Raji (cell line): ENCODE results near the gene TMEM63B.

Source experiments
- POLR2A ChIP-seq: IDR thresholded peaks from 2 replicates; pipeline ENCODE4 v1.6.1; 2011; ENCODE audit warnings: low read depth, low read length, control low read depth; ENCODE audit not compliant: insufficient read depth

Gene TMEM63B

DNA sequence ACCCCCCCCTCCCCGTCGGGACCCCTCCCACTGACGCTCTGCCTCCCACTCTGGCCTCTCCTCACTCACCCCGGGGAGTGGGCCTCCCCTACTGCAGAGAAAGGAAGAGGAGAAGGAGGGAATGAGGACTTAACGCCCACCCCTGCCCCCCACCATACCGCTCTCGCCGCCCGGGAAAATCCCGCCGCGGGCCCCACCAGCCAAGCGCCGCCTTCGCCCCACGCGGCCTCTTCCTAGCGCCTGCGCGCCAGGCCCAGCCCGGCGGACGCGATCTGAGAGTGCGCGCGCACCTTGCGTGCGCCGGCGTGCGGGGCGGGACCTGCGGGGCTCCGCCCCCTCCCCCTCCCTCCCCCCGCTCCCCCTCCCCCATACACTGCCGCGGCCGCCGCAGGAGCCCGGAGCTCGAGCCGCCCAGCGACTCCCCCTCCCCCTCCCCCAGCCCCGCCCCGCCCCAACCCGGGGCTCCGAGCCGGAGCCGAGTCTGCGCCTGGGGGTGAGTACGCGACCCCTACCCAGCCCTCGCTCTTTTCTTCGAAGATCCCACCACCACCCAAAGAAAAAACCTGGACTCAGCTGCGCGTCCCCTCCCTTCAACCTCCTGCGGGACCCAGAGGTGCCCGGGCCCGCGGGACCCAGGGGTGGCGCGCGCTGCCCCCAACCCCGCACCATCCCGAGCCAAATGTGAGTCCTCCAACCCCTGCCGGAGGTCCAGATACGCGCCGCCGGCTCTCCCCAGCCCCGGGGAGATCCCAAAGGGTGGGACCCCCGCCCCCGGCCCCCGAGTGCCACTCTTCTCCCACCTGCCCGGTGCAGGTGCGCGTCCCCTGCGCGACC is at the start of gene TMEM63B, which contains the start of gene MRPL14:
Gene TMEM63B (plus strand): TSS at position 369 of the 834 bp plus-strand sequence. CDS start 7,031 bp downstream, outside the sequence.
Gene MRPL14 (minus strand): TSS at position 267 of the 834 bp plus-strand sequence. CDS start 10,841 bp downstream, outside the sequence.
- peak; percentile 89 for TF ChIP-seq POLR2A

DNA sequence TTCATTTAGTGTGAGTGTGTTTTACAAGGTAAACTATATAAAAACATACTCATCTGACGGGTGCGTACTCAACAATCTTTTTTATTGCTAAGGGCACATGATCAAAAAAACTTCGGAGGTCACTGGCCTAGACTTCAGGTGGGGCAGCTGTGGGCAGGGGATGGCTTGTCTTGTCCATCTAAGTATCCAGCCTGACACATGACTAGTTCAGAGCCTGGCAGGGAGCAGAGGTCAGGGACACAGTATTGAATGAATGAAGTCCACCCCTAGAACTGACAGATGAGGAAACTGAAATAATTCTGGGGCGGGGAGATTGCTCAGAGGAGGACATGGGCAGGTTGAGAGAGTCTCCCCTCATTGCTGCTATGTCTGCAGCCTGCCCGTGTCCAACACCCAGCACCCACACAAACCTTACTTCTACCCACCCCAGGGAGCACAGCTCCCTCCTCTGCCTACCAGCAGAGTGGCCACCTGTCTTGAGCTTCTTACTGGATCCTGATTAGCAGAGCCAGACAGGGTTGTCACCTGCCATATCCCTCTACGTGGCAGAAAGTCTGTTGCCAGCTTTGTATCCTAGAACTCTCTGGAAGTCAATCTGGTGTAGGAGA is 49.0 kb upstream of the TMEM63B start:
- no peak for TF ChIP-seq POLR2A

DNA sequence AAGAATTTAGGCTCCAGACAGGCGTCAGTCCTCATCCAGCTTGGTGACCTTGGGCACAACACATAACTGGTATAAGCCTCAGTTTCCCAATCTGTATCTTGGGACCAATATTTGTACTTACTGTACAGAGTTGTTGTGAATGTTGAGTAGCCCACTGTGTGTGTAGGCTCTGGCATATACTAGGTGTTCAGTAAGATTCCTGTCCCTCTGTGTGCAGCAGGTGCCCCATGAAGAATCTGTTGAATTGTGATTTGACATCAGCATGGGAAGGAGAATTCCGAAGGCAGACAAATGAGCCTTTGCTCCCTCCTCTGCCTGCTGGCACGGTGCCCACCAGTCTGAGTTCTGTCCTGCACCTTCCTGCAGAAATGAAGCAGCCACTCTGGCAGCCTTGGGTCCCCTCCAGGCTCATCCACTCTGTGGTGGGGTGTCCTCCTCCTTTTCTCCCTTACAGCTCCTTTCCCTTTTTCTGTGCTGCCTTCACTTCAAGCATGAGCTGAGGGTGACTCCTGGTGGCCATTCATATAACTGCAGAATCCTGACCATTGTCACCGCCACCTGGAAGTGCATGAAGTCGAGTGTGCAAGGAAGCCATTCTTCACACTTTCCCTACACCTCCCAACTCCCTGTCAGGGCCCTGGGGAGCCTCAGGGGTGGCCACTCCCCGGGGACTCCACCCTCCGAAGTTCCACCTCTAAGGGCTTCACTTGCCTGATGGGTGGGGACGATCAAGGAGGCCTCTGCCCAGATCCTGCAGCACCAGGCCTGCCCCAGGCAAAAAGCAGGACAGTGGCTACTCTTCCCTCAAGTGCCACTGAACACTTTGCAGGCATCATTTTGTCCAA is 48.3 kb upstream of the TMEM63B start:
- no peak for TF ChIP-seq POLR2A

DNA sequence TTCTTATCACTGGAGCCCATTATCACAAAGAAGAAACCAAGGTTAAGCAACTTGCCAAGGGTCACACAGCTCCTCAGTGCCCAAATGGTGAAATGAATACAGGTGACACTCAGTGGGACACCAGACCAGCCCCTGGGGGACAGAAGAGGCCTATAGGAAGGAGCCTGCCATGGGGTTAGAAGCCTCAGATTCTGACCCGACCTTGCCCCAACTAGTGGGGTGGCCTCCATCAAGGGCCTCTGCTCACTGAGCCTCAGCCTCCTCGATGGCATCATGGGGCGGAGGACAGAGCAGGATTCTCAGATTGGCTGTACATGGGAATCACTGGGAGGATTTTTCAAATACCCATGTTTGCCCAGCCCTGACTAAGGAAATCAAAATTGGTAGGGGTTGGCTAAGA is 47.7 kb upstream of the TMEM63B start:
- TF ChIP-seq POLR2A = no peak

DNA sequence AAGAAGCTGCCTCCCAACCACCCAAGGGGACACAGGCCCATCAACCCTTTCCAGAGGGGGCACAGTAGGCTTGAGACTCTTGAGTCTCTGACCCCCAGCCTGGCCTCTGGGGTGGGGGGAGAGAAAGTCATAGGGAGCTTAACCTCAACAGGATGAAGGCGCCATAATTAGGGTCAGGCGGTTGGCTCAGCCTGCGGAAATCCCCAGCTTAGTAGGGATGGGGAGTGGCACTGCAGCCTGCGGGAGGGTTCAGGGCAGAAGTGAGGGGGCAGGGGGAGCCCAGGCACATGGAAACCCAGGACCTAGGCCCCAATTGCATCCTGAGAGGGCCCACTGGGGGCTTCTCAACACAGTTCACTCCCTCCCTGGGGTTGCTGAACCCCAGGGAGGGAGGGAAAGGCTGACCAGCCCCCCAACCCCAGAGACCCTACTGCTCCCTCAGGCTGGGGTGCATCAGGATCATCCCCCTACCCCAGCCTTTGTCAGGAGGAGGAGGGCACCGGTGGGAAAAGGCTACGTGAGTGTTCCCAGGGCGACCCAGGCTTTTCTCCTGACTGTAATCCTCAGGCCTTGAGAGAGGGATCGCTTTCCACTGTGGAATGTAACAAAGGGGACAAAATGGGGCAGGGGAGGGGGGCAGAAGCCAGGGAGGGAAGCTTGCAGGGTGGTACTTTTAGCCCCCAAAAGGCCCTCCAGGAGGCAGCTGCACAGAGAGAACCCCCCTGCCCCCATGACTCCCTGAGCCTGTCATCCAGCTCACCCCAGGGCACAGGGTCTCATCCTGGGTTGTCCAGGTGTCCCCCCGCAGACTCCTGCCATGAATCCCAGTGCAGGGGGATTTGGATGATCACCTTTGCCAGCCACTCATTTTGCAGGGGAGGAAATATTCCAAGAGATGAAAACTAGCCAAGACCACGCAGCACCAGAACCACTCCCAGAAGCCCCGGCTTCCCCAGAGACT is 46.5 kb upstream of the TMEM63B start:
- no peak for TF ChIP-seq POLR2A

DNA sequence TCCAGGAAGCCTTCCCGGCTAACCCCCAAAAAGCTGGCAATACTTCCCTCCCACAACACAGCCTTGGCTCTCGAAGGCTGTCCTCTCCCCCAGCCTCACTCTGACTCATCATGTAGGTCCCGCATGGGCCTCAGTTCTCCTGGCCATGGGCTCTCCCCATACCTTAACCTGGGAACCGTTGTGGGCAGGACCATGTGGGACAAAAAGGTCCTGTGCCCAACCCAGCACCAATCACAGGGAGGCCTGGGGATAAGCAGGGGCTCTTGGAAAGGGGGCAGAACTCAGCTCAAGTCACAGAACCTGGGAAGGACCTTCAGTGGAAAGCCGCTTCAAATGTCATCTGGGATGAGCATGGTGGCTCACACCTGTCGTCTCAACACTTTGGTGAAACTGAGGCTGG is 45.6 kb upstream of the TMEM63B start:
- no peak for TF ChIP-seq POLR2A

DNA sequence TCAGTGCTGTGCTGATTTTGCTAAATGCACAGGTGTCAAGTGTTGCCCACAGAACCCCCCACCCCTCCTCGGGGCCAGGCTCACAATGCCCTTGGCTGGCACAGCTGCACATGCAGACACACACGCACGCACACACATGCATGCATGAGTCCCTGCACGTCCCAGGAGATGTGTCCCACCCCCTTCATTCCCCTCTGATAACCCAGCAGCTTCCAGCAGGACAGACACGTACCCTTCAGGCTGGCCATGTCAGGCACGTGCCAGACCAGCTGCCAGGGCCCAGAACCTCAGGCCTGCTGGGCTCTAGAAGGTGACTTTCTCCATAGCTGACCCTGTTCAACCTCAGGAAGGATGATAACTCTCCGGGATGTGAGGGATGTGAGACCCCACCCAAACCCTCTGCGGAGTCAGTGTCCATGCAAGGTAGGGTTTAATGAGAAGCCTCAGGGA is 44.5 kb upstream of the TMEM63B start:
- TF ChIP-seq POLR2A = no peak

DNA sequence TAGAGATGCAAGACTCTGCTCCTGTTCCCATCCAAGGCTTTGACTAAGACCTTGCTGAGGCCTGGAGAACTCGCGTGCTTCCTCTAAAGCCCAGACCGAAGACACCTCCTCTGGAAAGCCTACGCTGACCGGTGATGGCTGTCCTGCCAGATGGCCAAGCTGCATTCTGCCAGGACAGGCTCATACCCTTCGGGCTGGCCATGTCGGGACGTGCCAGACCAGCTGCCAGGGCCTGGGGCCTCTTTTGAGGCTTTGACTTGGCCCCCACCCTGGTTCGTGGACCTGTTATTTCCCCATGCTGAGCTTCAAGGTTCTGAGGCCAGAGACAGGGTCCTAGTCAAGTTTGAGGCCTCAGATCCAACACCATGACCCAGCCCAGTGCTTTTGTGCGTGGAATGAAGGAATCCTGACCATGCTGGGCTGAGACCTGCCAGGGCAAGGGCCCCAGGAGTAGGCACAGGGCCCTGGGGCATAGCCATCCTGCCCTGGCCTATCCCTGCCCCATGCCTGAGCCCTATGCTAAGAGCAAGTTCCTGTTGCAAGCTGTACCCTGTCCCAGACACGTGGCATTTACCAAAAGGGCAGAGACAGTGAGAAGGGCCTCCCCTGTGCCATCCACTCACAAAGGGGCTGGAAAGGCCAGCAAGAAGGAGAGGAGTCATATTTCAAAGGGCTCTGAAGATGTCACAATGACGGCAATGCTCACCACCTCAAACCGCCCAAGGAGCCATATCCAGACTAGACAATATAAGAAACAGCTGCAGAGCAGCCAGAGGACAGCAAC is 42.9 kb upstream of the TMEM63B start:
- TF ChIP-seq POLR2A = no peak

DNA sequence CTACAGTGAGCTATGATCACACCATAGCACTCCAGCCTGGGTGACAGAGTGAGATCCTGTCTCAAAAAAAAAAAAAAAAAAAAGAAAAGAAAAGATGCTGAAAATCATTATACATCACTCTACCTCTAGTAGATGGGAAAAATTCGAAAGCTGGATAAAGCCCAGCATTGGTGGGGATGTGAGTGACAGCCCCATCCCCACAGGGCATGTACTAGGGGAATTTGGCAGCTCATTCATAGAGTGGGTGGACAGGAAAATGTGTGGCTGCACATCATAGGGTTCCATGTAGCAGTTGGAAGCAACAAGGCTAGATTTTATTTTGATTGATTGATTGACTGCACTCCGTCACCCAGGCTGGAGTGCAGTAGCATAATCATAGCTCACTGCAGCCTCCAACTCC is 42.1 kb upstream of the TMEM63B start:
- TF ChIP-seq POLR2A = no peak

DNA sequence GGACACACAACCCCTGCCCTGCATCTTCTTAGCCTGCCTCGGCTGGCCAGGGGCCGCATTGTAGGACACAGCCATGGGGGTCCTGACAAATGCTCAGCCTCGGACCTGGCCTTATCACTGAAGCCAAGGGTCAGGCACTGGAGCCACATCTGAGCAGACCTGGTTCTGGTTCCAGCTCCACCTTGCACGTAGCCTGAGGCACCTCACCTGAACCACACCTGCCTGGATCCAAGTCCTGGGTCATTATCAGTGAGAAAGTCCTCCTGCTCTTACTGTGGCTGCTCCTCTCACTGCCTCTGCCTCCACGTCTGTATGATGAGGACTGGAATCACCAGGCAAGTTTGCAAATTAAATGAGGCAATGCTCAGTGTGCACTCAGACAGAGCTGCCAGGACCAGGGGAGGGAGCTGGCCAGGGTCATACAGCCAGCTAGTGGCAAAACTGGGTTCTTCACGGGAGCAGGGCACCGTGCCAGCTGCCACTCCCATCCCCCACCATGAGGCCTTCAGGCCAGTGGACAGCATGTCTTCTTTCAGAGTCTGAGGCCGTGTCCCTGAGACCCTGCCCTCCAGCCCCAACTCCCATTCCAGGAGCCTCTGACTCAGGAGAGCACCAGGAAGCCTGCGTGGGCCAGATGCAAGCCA is 40.3 kb upstream of the TMEM63B start:
- no peak for TF ChIP-seq POLR2A

DNA sequence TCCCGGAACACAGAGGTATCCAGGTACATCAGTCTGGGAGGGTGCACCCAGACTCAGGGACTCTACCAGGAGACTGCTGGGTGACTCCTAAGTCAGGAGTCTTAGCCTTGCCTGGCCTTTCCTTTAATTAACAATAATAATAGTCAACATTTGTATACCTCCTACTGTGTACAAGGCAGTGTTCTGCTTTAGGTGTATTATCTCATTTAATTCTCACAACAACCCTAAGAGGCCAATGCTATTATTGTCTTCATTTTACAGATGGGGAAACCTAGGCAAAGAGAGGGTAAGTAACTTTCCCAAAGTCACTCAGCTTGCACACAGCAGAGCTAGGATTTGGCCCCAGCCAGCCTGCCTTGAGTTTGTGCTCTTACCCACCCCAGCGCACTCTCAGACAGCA is 39.7 kb upstream of the TMEM63B start:
- TF ChIP-seq POLR2A = no peak

DNA sequence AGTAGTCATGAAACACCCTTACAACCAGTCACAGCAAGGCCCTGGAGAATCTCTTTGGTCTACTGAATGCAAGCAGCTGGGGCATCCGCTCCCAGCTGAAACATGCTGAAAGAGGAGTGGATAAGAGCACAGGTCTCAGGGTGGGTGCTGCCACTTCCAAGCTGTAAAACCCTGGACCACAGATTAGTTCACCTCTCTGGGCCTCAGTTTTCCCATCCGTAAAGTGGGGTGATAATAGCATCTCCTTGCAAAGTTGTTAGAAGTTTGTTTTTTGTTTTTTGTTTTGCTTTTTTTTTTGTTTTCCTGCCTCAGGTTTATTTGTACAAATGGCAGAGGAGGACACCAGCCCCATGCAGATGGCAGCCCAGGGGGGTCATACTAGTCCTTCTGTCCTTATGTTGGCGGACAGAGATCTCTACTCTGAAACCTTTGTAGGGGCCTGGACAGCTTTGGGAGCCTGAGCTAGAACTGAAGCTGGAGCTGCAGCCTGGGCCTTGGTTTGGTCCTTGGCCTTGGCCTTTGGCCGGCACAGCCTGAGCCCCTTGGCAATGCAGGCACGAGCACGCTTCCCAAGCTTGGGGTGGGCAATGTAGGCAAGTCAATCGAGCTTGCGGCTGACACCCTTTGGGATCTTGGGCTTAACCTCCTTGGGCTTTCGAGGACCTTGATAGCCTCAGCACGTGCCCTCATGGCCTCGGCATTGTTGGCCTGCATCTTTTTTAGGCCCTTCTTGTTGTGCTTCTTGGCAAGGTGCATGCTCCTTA is 38.3 kb upstream of the TMEM63B start:
- no peak for TF ChIP-seq POLR2A
